Measurements from ENCODE around the gene SNORC. TPM values are rescaled to one million over a fixed set of nuclear protein-coding genes. Genes with fewer than 3 reads are reported as not detected.

The SNORC gene
- total RNA-seq, 3 donors from 2014 or later = 1.2 to 1.7 (median 1.4) TPM

DNA sequence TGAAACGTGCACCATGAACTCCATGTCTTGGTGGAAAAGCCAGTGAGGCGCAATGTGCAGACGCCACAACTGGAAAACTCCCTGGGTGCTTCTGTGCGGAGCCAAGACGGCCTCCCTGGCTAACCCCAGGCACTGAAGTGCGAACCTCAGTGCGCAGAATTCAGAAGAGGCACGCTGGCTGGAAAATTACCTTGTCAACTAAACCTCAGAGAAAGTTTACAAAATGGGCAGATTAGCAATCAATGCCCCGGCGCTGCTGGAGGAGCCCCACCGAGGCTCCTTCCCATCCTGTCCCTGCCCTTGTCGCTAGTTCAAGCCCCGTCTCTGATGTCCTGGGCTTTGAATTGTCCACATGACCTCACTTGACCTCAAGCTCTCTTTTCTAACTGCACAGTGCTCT lies 22.2 kb downstream of the SNORC start:
- DNase-seq (no peak), ATAC-seq (no peak)
- Mint-ChIP-seq H3K9me3 (no peaks in the 10 kb centered on the region), H3K36me3 (ENCODE audit: insufficient read depth) (no peaks in the 10 kb centered on the region), H3K4me3 (no peak overlapping the region), H3K4me1 (ENCODE audit: low read depth) (peaks cover 4% of the 10 kb centered on the region), H3K27me3 (ENCODE audit: low read depth) (peaks cover 18% of the 10 kb centered on the region)

DNA sequence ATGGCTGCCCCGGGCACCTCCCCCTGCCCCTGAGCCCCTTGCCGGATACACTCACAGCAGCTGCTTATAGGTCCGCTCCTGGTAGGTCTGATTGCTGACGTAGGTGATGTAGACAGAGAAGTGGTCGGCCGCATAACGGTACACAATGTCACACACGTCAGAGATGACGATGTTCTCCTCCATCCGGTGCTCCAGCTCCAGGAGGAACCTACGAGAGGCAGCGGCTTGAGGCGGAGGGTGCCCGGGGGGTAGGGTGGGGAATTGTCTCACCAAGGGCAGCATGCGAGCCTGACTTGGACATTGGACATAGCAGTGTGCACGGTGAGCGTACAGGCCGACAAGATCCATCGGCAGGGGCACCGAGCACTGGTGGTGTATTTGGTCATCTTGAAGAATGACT lies 22.8 kb downstream of the SNORC start:
- Mint-ChIP-seq H3K27me3 (ENCODE audit: low read depth) (peaks cover 18% of the 10 kb centered on the region), H3K4me3 (no peak overlapping the region), H3K36me3 (ENCODE audit: insufficient read depth) (no peaks in the 10 kb centered on the region), H3K4me1 (ENCODE audit: low read depth) (peaks cover 8% of the 10 kb centered on the region), H3K9me3 (no peaks in the 10 kb centered on the region)
- no peak for DNase-seq
- ATAC-seq = no peak

DNA sequence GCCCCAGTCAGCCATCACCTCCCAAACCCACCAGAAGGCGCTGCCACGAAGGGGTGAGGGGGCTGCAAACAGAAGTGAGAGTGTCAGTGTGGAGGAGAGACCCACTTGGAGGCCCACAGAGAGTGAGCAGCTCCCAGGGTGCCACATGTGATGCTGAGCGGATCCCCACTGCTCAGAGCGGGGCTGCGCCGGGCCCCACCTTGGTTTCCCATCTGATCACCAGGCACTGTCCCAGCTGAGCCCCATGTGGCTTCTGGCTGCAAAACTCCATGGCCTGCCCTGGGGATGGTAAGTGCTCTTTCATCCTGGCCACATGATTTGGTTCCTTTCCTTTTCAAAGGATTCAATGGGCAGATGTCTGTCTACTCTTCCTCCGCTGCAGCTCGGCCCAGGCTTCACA lies 23.8 kb downstream of the SNORC start:
- peaks cover 18% of the 10 kb centered on the region for H3K27me3 Mint-ChIP-seq (ENCODE audit: low read depth)
- H3K4me3 Mint-ChIP-seq = no peak overlapping the region
- no peaks in the 10 kb centered on the region for H3K9me3 Mint-ChIP-seq
- DNase-seq (no peak), ATAC-seq (no peak)
- H3K36me3 Mint-ChIP-seq (ENCODE audit: insufficient read depth) = no peaks in the 10 kb centered on the region
- H3K4me1 Mint-ChIP-seq (ENCODE audit: low read depth) = peaks cover 11% of the 10 kb centered on the region

DNA sequence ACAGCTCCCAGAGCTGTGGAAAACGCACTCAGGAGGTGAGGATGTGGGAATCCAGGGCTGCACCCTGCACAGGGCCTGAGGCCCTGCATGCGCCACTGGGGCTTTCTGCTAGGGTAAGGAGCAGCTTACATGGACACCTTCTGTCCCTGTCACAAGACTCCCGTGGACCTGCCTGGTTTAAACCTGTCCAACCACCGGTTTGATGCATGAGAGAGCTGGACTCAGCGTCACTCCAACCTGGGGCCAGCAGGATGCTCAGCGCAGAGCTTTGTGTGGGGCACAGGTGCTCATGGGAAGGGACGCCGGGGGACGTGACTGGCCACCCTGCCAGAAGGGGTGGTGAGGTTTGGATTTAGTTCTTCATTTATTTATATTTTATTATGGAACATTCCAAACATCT lies 24.2 kb downstream of the SNORC start:
- ATAC-seq = no peak

DNA sequence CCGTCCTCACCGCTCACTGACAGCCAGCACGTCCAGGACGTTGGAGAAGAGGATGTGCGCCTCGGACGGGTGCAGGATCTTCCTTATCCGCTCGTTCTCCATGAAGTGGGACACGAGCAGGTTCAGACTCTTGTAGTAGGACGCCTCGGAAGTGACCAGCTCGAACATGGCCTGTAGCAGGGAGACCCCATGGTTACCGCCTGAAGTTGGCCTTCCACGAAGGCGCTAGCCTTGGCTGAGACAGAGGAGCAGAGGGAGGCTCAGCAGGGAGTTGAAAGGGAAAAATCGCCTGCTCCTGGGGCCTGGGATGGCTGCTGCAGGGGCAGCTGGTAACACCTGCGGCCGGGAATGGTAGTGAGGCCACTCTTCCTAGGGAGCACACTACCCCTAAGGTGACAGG lies 24.7 kb downstream of the SNORC start:
- Mint-ChIP-seq H3K4me3 (no peak overlapping the region), H3K9me3 (no peaks in the 10 kb centered on the region)
- no peak for DNase-seq

More for the DNA sequence above, 24.2 kb downstream of the SNORC start:
- no peak for DNase-seq
- Mint-ChIP-seq H3K27me3 (ENCODE audit: low read depth) (peaks cover 18% of the 10 kb centered on the region), H3K4me3 (no peak overlapping the region), H3K36me3 (ENCODE audit: insufficient read depth) (no peaks in the 10 kb centered on the region), H3K4me1 (ENCODE audit: low read depth) (peaks cover 11% of the 10 kb centered on the region), H3K9me3 (no peaks in the 10 kb centered on the region)

GRCh38 chr2:232896111-232896510 lies 26.0 kb downstream of the SNORC start:
- DNase-seq = no peak
- Mint-ChIP-seq H3K9me3 (no peaks in the 10 kb centered on the region), H3K4me3 (no peak overlapping the region), H3K27me3 (ENCODE audit: low read depth) (peaks cover 9% of the 10 kb centered on the region), H3K4me1 (ENCODE audit: low read depth) (peaks cover 11% of the 10 kb centered on the region), H3K36me3 (ENCODE audit: insufficient read depth) (no peaks in the 10 kb centered on the region)
- ATAC-seq = no peak

More for the DNA sequence above, 24.7 kb downstream of the SNORC start:
- Mint-ChIP-seq H3K4me1 (ENCODE audit: low read depth) (peaks cover 11% of the 10 kb centered on the region), H3K27me3 (ENCODE audit: low read depth) (peaks cover 18% of the 10 kb centered on the region), H3K36me3 (ENCODE audit: insufficient read depth) (no peaks in the 10 kb centered on the region)
- no peak for ATAC-seq

DNA sequence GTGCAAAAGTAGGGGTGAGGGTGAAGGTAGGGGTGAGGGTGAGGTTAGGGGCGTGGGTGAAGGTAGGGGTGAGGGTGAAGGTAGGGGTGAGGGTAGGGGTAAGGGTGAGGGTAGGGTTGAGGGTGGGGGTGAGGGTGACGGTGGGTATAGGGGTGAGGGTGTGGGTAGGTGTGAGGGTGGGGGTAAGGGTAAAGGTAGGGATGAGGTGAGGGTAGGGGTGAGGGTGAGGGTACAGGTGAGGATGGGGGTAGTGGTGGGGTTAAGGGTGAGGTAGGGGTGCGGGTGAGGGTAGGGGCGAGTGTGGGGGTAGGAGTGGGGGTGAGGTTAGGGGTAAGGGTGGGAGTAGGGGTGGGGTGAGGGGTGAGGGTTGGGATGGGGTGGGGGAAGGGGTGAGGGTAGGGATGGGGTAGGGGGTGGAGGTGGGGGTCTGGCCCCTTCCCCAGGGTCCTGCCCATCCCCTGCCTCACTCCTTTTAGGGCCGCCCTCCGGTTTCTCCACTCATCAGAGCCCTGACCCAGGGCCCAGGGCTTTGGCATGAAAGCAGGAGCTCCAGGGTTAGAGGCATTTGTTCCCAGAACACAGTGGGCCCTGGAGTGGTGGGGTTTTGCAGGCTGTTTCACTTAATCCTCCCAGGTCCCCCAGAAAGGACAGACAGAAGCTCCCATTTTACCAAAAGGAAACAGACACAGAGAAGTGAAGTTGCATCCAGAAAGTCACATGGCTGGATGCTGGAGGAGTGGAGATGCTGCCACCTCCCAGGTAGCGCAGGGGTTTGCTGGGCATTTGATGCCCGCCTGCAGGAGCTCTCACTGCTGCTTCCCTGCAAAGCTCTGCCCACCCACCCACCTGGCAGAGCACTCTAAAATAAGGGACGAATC lies 26.9 kb downstream of the SNORC start:
- no peak for DNase-seq
- Mint-ChIP-seq H3K4me1 (ENCODE audit: low read depth) (peaks cover 11% of the 10 kb centered on the region), H3K27me3 (ENCODE audit: low read depth) (peaks cover 4% of the 10 kb centered on the region), H3K9me3 (no peaks in the 10 kb centered on the region), H3K36me3 (ENCODE audit: insufficient read depth) (no peaks in the 10 kb centered on the region), H3K4me3 (no peak overlapping the region)
- no peak for ATAC-seq

DNA sequence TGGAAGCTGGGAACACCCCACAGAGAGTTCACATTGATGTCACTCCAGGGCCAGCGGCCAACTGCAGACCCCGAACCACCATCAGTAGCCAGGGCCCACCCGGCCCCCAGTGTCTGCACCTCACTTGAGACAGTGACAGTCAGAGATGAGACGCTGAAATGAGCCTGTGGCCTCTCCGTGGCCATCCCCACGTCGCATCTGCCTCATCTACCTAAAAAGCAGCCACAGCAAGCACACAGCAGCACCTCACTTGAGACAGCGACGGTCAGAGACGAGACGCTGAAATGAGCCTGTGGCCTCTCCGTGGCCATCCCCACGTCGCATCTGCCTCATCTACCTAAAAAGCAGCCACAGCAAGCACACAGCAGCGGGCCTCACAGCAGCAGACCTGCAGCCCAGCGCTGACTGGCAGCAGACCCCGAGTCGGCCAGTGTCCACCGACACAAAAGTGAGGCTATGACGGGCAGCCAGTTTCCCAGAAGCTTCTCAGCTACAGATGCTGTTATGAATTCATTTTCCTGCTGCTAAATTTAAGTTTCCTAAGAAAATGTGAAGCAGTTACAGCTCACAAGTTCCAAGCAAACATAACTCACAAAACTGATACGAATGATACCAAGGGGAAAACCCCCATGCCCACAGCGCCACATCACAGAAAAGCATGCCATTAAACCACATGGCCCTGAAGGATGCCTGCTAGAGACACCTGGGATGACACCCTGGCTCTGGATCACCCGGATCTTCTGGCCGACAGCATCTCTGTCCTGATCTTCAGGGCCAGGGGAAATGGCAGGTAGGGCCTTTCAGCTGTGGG lies 27.7 kb downstream of the SNORC start:
- H3K27me3 Mint-ChIP-seq (ENCODE audit: low read depth) = peaks cover 1% of the 10 kb centered on the region
- H3K9me3 Mint-ChIP-seq = no peaks in the 10 kb centered on the region
- H3K4me3 Mint-ChIP-seq = no peak overlapping the region
- no peaks in the 10 kb centered on the region for H3K36me3 Mint-ChIP-seq (ENCODE audit: insufficient read depth)
- peak; percentile 82 to 86 for ATAC-seq
- DNase-seq = no peak
- H3K4me1 Mint-ChIP-seq (ENCODE audit: low read depth) = peaks cover 11% of the 10 kb centered on the region

DNA sequence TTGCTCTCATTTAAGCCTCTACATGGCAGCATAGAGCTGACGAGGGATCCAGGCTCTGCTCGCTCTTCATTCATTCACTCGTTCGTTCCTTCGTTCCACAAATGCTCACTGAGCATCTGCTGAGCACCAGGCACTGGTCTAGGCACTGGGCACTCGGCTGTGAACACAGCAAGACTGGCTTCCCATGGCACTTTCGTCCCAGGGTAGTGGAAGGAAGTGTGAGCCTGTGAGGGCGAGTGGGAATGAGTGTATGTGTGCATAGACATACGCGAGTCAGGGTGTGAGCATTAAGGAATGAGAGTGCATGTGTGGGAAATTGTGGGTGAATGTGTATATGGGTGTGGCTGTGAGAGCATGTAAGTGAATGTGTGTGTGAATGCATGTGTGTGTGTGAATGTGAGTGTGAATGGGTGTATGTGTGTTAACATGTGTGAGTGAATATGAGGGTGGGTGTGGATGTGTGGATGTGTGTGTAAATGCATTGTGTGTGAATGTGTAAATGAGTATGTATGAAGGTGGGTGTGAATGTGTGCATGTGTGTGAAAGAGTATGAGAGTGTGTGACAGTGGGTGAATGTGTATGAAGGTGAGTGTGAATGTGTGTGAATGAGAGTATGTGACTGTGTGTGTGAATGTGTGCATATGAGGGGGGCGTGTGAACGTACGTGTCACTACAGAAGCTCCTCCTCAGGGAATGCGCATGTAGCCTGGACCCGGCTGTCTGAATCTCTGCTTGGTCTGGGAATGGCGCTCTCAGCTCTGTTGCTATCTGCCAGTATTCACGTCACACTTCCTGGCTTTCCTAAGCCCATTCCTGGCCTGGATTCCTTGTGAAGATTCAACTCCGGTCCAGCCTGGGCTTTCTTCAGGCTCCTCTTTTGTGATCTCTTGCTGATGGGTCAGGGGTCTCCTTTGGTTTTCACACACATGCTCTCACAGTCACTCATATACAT lies 28.8 kb downstream of the SNORC start:
- Mint-ChIP-seq H3K4me3 (no peak overlapping the region), H3K36me3 (ENCODE audit: insufficient read depth) (no peaks in the 10 kb centered on the region), H3K27me3 (ENCODE audit: low read depth) (peaks cover 1% of the 10 kb centered on the region), H3K4me1 (ENCODE audit: low read depth) (peaks cover 11% of the 10 kb centered on the region), H3K9me3 (no peaks in the 10 kb centered on the region)
- DNase-seq = no peak
- no peak for ATAC-seq

DNA sequence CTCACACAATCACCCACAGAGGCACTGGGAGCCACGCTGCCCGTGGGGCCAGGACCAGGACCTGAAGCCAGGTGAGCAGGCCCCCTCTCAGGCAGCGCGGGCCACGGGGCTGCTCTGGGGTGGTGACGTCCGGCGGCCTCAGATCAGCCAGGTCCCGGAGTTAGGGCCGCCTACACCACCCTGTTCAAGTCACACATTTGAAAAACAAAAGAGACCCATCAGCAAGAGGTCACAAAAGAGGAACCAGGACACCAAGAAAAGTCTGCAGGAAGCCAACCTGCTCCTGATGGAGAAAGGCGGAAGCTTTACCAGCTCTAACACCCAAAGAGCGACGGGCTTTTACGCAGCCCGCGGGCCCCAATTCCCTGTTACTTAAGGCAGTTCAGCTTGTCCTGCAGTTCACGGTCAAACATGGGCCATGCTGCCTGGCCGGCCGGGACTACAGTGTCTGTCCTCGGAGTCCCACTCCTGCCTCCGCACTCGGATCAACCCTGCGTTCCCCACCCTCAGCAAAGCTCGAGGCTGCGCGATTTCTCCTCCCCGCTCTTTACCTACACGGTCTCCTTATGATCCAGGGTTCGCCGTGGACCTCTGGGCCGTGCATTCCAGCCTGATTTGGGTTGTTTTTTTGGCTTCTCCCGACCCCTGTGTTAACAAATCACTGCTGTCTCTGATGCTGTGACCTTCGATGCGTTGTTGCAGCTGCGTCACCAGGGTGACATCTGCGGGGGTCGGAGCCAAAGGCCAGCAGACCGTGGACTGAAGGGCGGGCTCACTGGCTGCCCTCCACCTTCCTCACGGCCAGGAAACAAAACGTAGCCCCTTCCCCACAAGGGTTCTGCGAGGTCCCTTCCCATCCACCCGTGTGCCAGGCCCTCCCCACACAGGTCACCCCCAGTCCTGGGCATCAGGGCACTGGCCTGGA lies 31.0 kb downstream of the SNORC start:
- Mint-ChIP-seq H3K4me1 (ENCODE audit: low read depth) (peaks cover 11% of the 10 kb centered on the region), H3K27me3 (ENCODE audit: low read depth) (no peaks in the 10 kb centered on the region), H3K9me3 (no peaks in the 10 kb centered on the region), H3K36me3 (ENCODE audit: insufficient read depth) (no peaks in the 10 kb centered on the region), H3K4me3 (no peak overlapping the region)
- ATAC-seq (no peak), DNase-seq (no peak)

GRCh38 chr2:232901736-232902578 lies 31.9 kb downstream of the SNORC start:
- Mint-ChIP-seq H3K4me3 (no peak overlapping the region), H3K36me3 (ENCODE audit: insufficient read depth) (no peaks in the 10 kb centered on the region), H3K9me3 (no peaks in the 10 kb centered on the region), H3K27me3 (ENCODE audit: low read depth) (no peaks in the 10 kb centered on the region), H3K4me1 (ENCODE audit: low read depth) (peaks cover 9% of the 10 kb centered on the region)
- DNase-seq (no peak), ATAC-seq (peak; percentile 65 to 73)

- H3K4me1 Mint-ChIP-seq (ENCODE audit: low read depth) = no peaks in the 10 kb centered on the region
- H3K4me3 Mint-ChIP-seq = no peak overlapping the region
- DNase-seq (no peak), ATAC-seq (no peak)
- no peaks in the 10 kb centered on the region for H3K9me3 Mint-ChIP-seq
- H3K36me3 Mint-ChIP-seq (ENCODE audit: insufficient read depth) = no peaks in the 10 kb centered on the region
- no peaks in the 10 kb centered on the region for H3K27me3 Mint-ChIP-seq (ENCODE audit: low read depth)
Measured at GRCh38 chr2:232903989-232904388, 33.9 kb downstream of the SNORC start.

Data from activated T-cell treated with anti-CD3 and anti-CD28 coated beads, Interleukin-2, amount 50 U/mL, for 4 hours (primary cell).